ENCODE data around the gene C13orf46.

GRCh38 chr13:113907635-113908617, 66.0 kb downstream of the C13orf46 start:
- TF ChIP-seq CTCF (IDR thresholded peaks at IDR 0.05), result no peak
- TF ChIP-seq POLR2A (IDR thresholded peaks at IDR 0.05), result no peak
- no peak for TF ChIP-seq POLR2AphosphoS5 (IDR thresholded peaks at IDR 0.05)
- TF ChIP-seq EP300 (IDR thresholded peaks at IDR 0.05; ENCODE audit: low read depth), result no peak
